ENCODE data around the gene IGF1R.

- TF ChIP-seq CTCF (conservative IDR thresholded peaks at IDR 0.05) (no peak), EZH2 (IDR thresholded peaks at IDR 0.05; ENCODE audit: low read depth) (no peak)
Measured at GRCh38 chr15:98617328-98617980, 30.9 kb upstream of the IGF1R start.
